ENCODE results near the gene FAM50A. TPM values are rescaled to one million over a fixed set of nuclear protein-coding genes. Genes with fewer than 3 reads are reported as not detected.
A peak's percentile ranks its signal among the peaks of the same experiment; 100 is the strongest.

The FAM50A gene
- polyA plus RNA-seq, 1 of the 3 experiments (the other 2 are of a cell fraction): 86.0 TPM

- POLR2A ChIA-PET: no interaction called here
- CTCF ChIA-PET: no interaction called here
Measured at GRCh38 chrX:154402622-154403127, 41.3 kb upstream of the FAM50A start.

DNA sequence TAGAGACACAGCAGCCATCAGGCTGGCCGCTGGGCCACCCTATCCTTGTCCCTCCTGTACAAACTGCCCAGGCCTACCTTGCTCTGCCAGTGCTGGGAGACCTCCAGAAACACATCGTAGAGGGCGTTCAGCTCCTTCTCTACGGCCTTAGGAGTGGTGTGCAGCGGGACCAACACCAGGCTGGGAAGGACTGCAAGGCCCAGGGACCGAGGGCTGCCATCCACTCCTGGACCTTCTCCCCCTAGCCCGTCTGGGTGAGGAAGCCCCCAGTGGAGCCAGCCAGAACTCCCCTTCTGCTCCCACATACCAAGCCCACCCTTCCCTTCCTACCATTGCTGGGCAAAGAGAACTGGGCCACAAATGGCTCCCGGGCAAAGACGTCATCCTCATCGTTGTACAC, 40.7 kb upstream of the FAM50A start:
- 28% methylated on average over 7 of the region's 10 CpGs for WGBS (ENCODE audit: low lambda C conversion rate)
- Histone ChIP-seq H3K4me1 (ENCODE audit: control insufficient read depth in 1 of 2, insufficient read depth in 2 of 2, low read depth in 1 of 2, low read length in 1 of 2) (peaks cover 0 to 6% of the 10 kb centered on the region in 2 experiments; a peak in 1 of 4 replicates), H3K9me2 (no peaks in the 10 kb centered on the region), H2AFZ (ENCODE audit: low read depth) (no peak overlapping the region), H3K4me2 (no peak overlapping the region), H3K27ac (ENCODE audit: low read depth in 2 of 2, low read length in 1 of 2) (no peak overlapping the region), H3K9ac (no peak overlapping the region), H3K9me3 (no peaks in the 10 kb centered on the region), H3F3A (replicated peaks; ENCODE audit: insufficient read depth) (peaks cover 41% of the 10 kb centered on the region), H3K36me3 (replicated peaks in 1 of 2; ENCODE audit: control insufficient read depth in 1 of 2, insufficient read depth in 2 of 2, low read length in 1 of 2) (peaks cover 16 to 18% of the 10 kb centered on the region in 2 experiments), H3K79me2 (ENCODE audit: insufficient read depth) (peaks cover 29% of the 10 kb centered on the region), H3K4me3 (ENCODE audit: low read depth in 2 of 2, low read length in 1 of 2) (no peak overlapping the region), H3K27me3 (ENCODE audit: insufficient read depth) (no peaks in the 10 kb centered on the region), H4K20me1 (ENCODE audit: insufficient read depth) (peaks cover 34% of the 10 kb centered on the region)
- TF ChIP-seq, protein P1, sequence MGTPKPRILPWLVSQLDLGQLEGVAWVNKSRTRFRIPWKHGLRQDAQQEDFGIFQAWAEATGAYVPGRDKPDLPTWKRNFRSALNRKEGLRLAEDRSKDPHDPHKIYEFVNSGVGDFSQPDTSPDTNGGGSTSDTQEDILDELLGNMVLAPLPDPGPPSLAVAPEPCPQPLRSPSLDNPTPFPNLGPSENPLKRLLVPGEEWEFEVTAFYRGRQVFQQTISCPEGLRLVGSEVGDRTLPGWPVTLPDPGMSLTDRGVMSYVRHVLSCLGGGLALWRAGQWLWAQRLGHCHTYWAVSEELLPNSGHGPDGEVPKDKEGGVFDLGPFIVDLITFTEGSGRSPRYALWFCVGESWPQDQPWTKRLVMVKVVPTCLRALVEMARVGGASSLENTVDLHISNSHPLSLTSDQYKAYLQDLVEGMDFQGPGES (IDR thresholded peaks at IDR 0.05; ENCODE audit: low read depth, low read length): no peak
- TF ChIP-seq SIN3A (IDR thresholded peaks at IDR 0.05; ENCODE audit: borderline replicate concordance, low read depth, low read length) (no peak), MXI1 (IDR thresholded peaks at IDR 0.05; ENCODE audit: low read depth, low read length) (no peak), FOXM1 (IDR thresholded peaks at IDR 0.05; ENCODE audit: low read depth) (no peak), NFIC (IDR thresholded peaks at IDR 0.05; ENCODE audit: borderline replicate concordance) (no peak)
- POLR2A ChIA-PET: no interaction called here
- DNase-seq: no peak
- CTCF ChIA-PET: no interaction called here

More at GRCh38 chrX:154402622-154403127, 41.3 kb upstream of the FAM50A start:
- Histone ChIP-seq H3F3A (replicated peaks; ENCODE audit: insufficient read depth) (peaks cover 41% of the 10 kb centered on the region), H3K79me2 (ENCODE audit: insufficient read depth) (peaks cover 24% of the 10 kb centered on the region), H3K4me1 (ENCODE audit: control insufficient read depth in 1 of 2, insufficient read depth in 2 of 2, low read depth in 1 of 2, low read length in 1 of 2) (peaks cover 0 to 6% of the 10 kb centered on the region in 2 experiments; a peak in 1 of 4 replicates), H3K4me2 (no peak overlapping the region), H4K20me1 (ENCODE audit: insufficient read depth) (peaks cover 34% of the 10 kb centered on the region), H3K36me3 (replicated peaks in 1 of 2; ENCODE audit: control insufficient read depth in 1 of 2, insufficient read depth in 2 of 2, low read length in 1 of 2) (peaks cover 16 to 18% of the 10 kb centered on the region in 2 experiments), H2AFZ (ENCODE audit: low read depth) (no peak overlapping the region), H3K9me3 (no peaks in the 10 kb centered on the region), H3K27ac (ENCODE audit: low read depth in 2 of 2, low read length in 1 of 2) (peak overlapping the region in 1 of 2 experiments; percentile 96; a peak in 1 of 4 replicates), H3K9me2 (no peaks in the 10 kb centered on the region), H3K27me3 (ENCODE audit: insufficient read depth) (no peaks in the 10 kb centered on the region), H3K4me3 (ENCODE audit: low read depth in 2 of 2, low read length in 1 of 2) (no peak overlapping the region), H3K9ac (no peak overlapping the region)
- 37% methylated on average over 3 of the region's 19 CpGs for WGBS (ENCODE audit: low lambda C conversion rate)
- no peak for DNase-seq
- TF ChIP-seq RAD21 (IDR thresholded peaks at IDR 0.05; ENCODE audit: low read length): no peak
- no peak for TF ChIP-seq SIN3A (IDR thresholded peaks at IDR 0.05; ENCODE audit: borderline replicate concordance, low read depth, low read length)
- no peak for TF ChIP-seq POLR2AphosphoS5 (IDR thresholded peaks at IDR 0.05; ENCODE audit: low read depth, low read length)
- TF ChIP-seq USF2 (IDR thresholded peaks at IDR 0.05; ENCODE audit: borderline replicate concordance, low read depth, low read length): no peak
- no peak for TF ChIP-seq ELF1 (IDR thresholded peaks at IDR 0.05)
- TF ChIP-seq, protein P1 (IDR thresholded peaks at IDR 0.05; ENCODE audit: low read depth, low read length): no peak
- TF ChIP-seq, protein P2, sequence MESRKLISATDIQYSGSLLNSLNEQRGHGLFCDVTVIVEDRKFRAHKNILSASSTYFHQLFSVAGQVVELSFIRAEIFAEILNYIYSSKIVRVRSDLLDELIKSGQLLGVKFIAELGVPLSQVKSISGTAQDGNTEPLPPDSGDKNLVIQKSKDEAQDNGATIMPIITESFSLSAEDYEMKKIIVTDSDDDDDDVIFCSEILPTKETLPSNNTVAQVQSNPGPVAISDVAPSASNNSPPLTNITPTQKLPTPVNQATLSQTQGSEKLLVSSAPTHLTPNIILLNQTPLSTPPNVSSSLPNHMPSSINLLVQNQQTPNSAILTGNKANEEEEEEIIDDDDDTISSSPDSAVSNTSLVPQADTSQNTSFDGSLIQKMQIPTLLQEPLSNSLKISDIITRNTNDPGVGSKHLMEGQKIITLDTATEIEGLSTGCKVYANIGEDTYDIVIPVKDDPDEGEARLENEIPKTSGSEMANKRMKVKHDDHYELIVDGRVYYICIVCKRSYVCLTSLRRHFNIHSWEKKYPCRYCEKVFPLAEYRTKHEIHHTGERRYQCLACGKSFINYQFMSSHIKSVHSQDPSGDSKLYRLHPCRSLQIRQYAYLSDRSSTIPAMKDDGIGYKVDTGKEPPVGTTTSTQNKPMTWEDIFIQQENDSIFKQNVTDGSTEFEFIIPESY (IDR thresholded peaks at IDR 0.05; ENCODE audit: borderline replicate concordance, low read depth): no peak
- no peak for TF ChIP-seq EP300 (IDR thresholded peaks at IDR 0.05; ENCODE audit: borderline replicate concordance in 1 of 2, low read depth in 1 of 2, low read length in 1 of 2)
- TF ChIP-seq GATA2 (CRISPR knock-in tag; IDR thresholded peaks at IDR 0.05): no peak
- TF ChIP-seq TCF12 (IDR thresholded peaks at IDR 0.05): no peak
- no peak for TF ChIP-seq RXRA (IDR thresholded peaks at IDR 0.05; ENCODE audit: borderline replicate concordance, low read depth)
- no peak for TF ChIP-seq YY1 (IDR thresholded peaks at IDR 0.05; ENCODE audit: low read depth)
- TF ChIP-seq FOSL2 (IDR thresholded peaks at IDR 0.05; ENCODE audit: borderline replicate concordance, low read depth): no peak
- TF ChIP-seq JUND (IDR thresholded peaks at IDR 0.05): no peak
